IPS-NIHi7 (cell line): ENCODE measurements around the gene MAML3.

Source experiments
- DNase-seq: peaks from one replicate; pipeline ENCODE4 v3.0.0; 2012; ENCODE audit warnings: mixed read lengths; ENCODE audit errors: extremely low spot score

The MAML3 gene

GRCh38 chr4:140156529-140157171 is 2.7 kb upstream of the MAML3 start:
- DNase-seq: no peak

GRCh38 chr4:140154572-140154891 is 548 bp upstream of the MAML3 start:
- no peak for DNase-seq

GRCh38 chr4:140153419-140153717 is 616 bp downstream of the MAML3 start:
- DNase-seq: no peak

GRCh38 chr4:140152751-140153418 is 1.1 kb downstream of the MAML3 start:
- DNase-seq: no peak

- peak; percentile 71 for DNase-seq
Measured at GRCh38 chr4:140152013-140152703, 1.8 kb downstream of the MAML3 start.

GRCh38 chr4:140151699-140152012 is 2.3 kb downstream of the MAML3 start:
- DNase-seq: peak; percentile 83

- DNase-seq: peak; percentile 67
Measured at GRCh38 chr4:140150886-140151698, 2.9 kb downstream of the MAML3 start.

GRCh38 chr4:140150636-140150885 is 3.4 kb downstream of the MAML3 start:
- DNase-seq: no peak

- peak; percentile 51 for DNase-seq
Measured at GRCh38 chr4:140149846-140150635, 3.9 kb downstream of the MAML3 start.

GRCh38 chr4:140144050-140144449 is 9.9 kb downstream of the MAML3 start:
- no peak for DNase-seq

GRCh38 chr4:140141210-140141835 is 12.7 kb downstream of the MAML3 start:
- DNase-seq: no peak

GRCh38 chr4:140140566-140140965 is 13.4 kb downstream of the MAML3 start:
- no peak for DNase-seq

- DNase-seq: no peak
Measured at GRCh38 chr4:140138428-140138827, 15.6 kb downstream of the MAML3 start.

GRCh38 chr4:140137671-140138070 is 16.3 kb downstream of the MAML3 start:
- DNase-seq: peak; percentile 36

- DNase-seq: no peak
Measured at GRCh38 chr4:140136509-140136908, 17.5 kb downstream of the MAML3 start.

- no peak for DNase-seq
Measured at GRCh38 chr4:140135529-140136088, 18.4 kb downstream of the MAML3 start.

GRCh38 chr4:140134746-140135425 is 19.1 kb downstream of the MAML3 start:
- no peak for DNase-seq

GRCh38 chr4:140133576-140133975 is 20.4 kb downstream of the MAML3 start:
- DNase-seq: no peak

- no peak for DNase-seq
Measured at GRCh38 chr4:140131675-140132229, 22.2 kb downstream of the MAML3 start.

- DNase-seq: no peak
Measured at GRCh38 chr4:140130677-140131076, 23.3 kb downstream of the MAML3 start.
